ENCODE results near the gene YY2. TPM values are rescaled to one million over a fixed set of nuclear protein-coding genes. Genes with fewer than 3 reads are reported as not detected.
"Not testable (repeated sequence)": the region's sequence is repeated elsewhere in the genome, so short reads cannot be mapped to it uniquely, and the experiment has no call there.

YY2 gene
- total and polyA plus RNA-seq, 12 donors: 0.41 to 1.4 (median 0.72) TPM

- H3K27ac ChIP-seq: no peak overlapping the region
- peaks cover 0 to 7% (median 0%) of the 10 kb centered on the region in 9 donors for H3K4me1 ChIP-seq
- DNase-seq: no peak
- no peak overlapping the region for H3K4me3 ChIP-seq
- 64 to 70% methylated on average over 4 of the region's 4 CpGs for WGBS, 2 donors
- no peaks in the 10 kb centered on the region for H3K9me3 ChIP-seq
- intact Hi-C loops (cut with DNase I): no loop called here
- peaks cover 0 to 10% (median 0%) of the 10 kb centered on the region in 9 donors for H3K36me3 ChIP-seq
- no peak for TF ChIP-seq CTCF (IDR thresholded peaks at IDR 0.05)
- peaks cover 0 to 9% (median 0%) of the 10 kb centered on the region in 7 donors for H3K27me3 ChIP-seq
- ATAC-seq: no peak
Observed at GRCh38 chrX:21873063-21873775, 17.4 kb downstream of the YY2 start.

GRCh38 chrX:21874182-21874581 lies 18.4 kb downstream of the YY2 start:
- 76 to 77% methylated on average over 3 of the region's 3 CpGs for WGBS, 2 donors
- DNase-seq; H3K4me3 ChIP-seq; H3K4me1 ChIP-seq; H3K27ac ChIP-seq; intact Hi-C loops (cut with DNase I); ATAC-seq; H3K9me3 ChIP-seq: not testable (repeated sequence)
- Histone ChIP-seq H3K27me3 (peaks cover 0 to 11% (median 0%) of the 10 kb centered on the region in 7 donors), H3K36me3 (peaks cover 0 to 18% (median 0%) of the 10 kb centered on the region in 9 donors)

GRCh38 chrX:21875013-21875412 lies 19.2 kb downstream of the YY2 start:
- Histone ChIP-seq H3K9me3 (no peaks in the 10 kb centered on the region), H3K36me3 (peaks cover 0 to 18% (median 0%) of the 10 kb centered on the region in 9 donors), H3K27me3 (peaks cover 0 to 11% (median 0%) of the 10 kb centered on the region in 7 donors), H3K27ac (no peak overlapping the region), H3K4me3 (no peak overlapping the region), H3K4me1 (peaks cover 0 to 7% (median 0%) of the 10 kb centered on the region in 9 donors)
- intact Hi-C loops (cut with DNase I): no loop called here
- DNase-seq (no peak), ATAC-seq (no peak)
- TF ChIP-seq CTCF (IDR thresholded peaks at IDR 0.05): no peak
- 73 to 74% methylated on average over 1 of the region's 1 CpG for WGBS, 2 donors

GRCh38 chrX:21881881-21882574 lies 26.2 kb downstream of the YY2 start:
- Histone ChIP-seq H3K27ac (no peak overlapping the region), H3K36me3 (peaks cover 0 to 41% (median 0%) of the 10 kb centered on the region in 9 donors), H3K4me3 (no peak overlapping the region), H3K27me3 (peaks cover 0 to 11% (median 0%) of the 10 kb centered on the region in 7 donors), H3K4me1 (peaks cover 0 to 13% (median 0%) of the 10 kb centered on the region in 9 donors), H3K9me3 (no peaks in the 10 kb centered on the region)
- WGBS, 2 donors: 94 to 95% methylated on average over 3 of the region's 3 CpGs
- ATAC-seq: no peak
- DNase-seq: no peak
- no peak for TF ChIP-seq CTCF (IDR thresholded peaks at IDR 0.05)
- intact Hi-C loops (cut with DNase I): no loop called here

Data from heart right ventricle (tissue), 16 donors.